ENCODE measurements around the gene RALGPS1. TPM values are rescaled to one million over a fixed set of nuclear protein-coding genes. Genes with fewer than 3 reads are reported as not detected.
A peak's percentile ranks its signal among the peaks of the same experiment; 100 is the strongest.

The RALGPS1 gene
- total and polyA plus RNA-seq, 7 donors = 6.6 to 18.6 (median 11.4) TPM

DNA sequence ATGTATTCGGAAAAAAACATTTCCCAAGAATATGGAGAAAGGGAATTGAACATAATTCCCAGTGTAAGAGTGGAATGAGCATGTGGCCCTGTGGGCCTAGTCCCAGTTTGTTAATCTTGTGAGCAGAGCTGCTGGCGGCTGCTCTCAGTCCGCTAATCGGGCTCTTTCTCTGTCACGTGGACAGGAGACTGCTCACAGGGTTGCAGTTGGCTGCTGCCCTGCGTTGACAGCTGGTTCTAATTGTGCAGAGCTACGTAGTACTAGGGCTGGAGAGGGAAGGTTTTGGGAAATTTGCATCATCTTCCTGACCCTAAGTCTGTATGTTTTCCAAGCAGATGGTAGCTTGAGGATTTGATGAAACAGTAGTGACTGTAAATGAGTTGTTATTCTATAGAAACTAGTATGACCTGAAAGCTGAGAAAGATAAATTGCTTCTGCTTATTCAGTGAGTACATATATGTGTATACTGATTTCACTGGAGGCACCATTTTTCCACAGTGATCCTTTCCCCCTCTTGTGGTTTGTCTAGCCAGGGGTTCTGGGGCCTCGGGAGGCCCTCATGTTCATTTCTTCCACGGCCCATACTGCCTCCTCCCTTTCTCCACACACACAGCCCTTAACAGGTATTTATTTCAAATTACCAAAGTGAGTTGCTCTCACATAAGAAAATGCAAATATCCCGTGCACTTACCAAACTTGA, 107.2 kb downstream of the RALGPS1 start:
- intact Hi-C loops (cut with DNase I) = loop anchor here (5.0 kb wide), 3 partner anchors 85 to 165 kb away; partner anchors contain the start of gene ANGPTL2
- Histone ChIP-seq H3K27me3 (no peaks in the 10 kb centered on the region), H3K27ac (peak overlapping the region; percentile 68 to 87 (median 77)), H3K4me3 (no peak overlapping the region), H3K4me1 (peaks cover 0 to 28% (median 27%) of the 10 kb centered on the region in 4 donors), H3K9me3 (no peaks in the 10 kb centered on the region), H3K36me3 (no peaks in the 10 kb centered on the region)
- TF ChIP-seq POLR2A (IDR thresholded peaks at IDR 0.05) (no peak), EP300 (IDR thresholded peaks at IDR 0.05) (peak in 3 of 4 donors; percentile 39 to 84 (median 41)), POLR2AphosphoS5 (IDR thresholded peaks at IDR 0.05) (peak; percentile 75 to 94 (median 78))
- TF ChIP-seq, protein P1, sequence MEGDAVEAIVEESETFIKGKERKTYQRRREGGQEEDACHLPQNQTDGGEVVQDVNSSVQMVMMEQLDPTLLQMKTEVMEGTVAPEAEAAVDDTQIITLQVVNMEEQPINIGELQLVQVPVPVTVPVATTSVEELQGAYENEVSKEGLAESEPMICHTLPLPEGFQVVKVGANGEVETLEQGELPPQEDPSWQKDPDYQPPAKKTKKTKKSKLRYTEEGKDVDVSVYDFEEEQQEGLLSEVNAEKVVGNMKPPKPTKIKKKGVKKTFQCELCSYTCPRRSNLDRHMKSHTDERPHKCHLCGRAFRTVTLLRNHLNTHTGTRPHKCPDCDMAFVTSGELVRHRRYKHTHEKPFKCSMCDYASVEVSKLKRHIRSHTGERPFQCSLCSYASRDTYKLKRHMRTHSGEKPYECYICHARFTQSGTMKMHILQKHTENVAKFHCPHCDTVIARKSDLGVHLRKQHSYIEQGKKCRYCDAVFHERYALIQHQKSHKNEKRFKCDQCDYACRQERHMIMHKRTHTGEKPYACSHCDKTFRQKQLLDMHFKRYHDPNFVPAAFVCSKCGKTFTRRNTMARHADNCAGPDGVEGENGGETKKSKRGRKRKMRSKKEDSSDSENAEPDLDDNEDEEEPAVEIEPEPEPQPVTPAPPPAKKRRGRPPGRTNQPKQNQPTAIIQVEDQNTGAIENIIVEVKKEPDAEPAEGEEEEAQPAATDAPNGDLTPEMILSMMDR (IDR thresholded peaks at IDR 0.05) = no peak
- DNase-seq = peak; percentile 98
- 80 to 89% methylated on average over 10 of the region's 10 CpGs for WGBS, 2 donors

DNA sequence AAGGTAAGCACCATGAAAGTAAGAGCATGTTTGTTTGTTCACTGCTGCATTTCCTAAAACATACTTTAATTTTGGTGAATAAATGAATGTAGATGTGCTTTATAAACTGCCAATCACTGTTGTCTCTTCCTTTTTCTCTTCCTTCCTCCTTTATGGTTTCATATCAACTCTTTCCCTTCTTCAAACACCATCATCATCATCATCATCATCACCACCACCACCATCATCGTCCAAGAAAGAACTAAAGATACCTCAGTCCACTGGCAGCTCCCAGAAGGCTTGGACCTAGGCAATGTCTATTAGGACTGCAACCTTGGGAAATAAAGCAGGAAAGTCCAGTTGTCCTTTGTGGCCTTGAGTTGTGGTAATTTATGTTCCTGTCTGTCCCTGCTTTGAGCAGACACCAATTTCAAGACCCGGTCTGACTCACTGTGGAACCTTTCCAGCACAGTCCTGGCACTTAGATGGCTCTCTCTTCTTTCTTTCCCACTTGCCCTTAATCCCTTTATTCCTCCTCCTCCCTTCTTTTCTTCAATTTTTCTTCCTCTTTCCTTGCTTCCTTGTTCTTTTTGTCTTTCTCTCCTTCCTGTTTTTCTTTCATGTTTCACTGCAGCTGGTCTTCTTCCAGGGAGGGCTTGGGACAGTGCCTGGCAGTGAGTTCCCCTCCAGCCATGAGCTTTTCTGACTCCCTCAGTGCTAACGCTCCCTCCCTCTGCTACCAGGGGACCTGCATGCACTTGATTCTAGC, 108.5 kb downstream of the RALGPS1 start:
- TF ChIP-seq, protein P1 (IDR thresholded peaks at IDR 0.05) = no peak
- TF ChIP-seq POLR2AphosphoS5 (IDR thresholded peaks at IDR 0.05) (peak in 3 of 4 donors; percentile 39 to 59 (median 45)), POLR2A (IDR thresholded peaks at IDR 0.05) (no peak), EP300 (IDR thresholded peaks at IDR 0.05) (no peak)
- no peaks in the 10 kb centered on the region for H3K9me3 ChIP-seq
- no peaks in the 10 kb centered on the region for H3K27me3 ChIP-seq
- peak; percentile 81 for DNase-seq
- H3K4me3 ChIP-seq = no peak overlapping the region
- intact Hi-C loops (cut with DNase I) = loop anchor here (5.0 kb wide), 3 partner anchors 84 to 164 kb away; partner anchors contain the start of gene ANGPTL2
- H3K4me1 ChIP-seq = peaks cover 0 to 28% (median 27%) of the 10 kb centered on the region in 4 donors
- H3K36me3 ChIP-seq = no peaks in the 10 kb centered on the region
- H3K27ac ChIP-seq = peak overlapping the region; percentile 68 to 87 (median 77)
- 82 to 84% methylated on average over 3 of the region's 3 CpGs for WGBS, 2 donors

DNA sequence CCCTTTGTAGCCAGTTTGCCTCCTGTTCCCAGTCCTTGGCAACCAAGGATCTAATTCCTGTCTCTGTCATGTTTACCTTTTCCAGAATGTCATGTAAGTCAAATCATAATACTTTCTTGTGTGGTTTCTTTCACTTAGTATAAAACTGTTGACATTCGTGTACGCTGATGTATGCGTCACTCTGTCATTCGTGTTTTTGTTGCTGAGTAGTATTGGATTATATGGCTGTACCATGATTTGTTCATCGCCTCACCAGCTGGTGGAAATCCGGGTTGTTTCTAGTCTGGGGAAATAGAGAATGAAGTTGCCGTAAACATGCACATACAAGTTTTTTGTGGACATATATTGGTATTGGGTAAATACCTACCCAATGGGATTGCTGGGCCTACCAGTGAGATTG, 110.5 kb downstream of the RALGPS1 start:
- Histone ChIP-seq H3K9me3 (no peaks in the 10 kb centered on the region), H3K27me3 (no peaks in the 10 kb centered on the region), H3K4me1 (peaks cover 0 to 28% (median 27%) of the 10 kb centered on the region in 4 donors), H3K4me3 (no peak overlapping the region), H3K36me3 (no peaks in the 10 kb centered on the region), H3K27ac (no peak overlapping the region)
- TF ChIP-seq EP300 (IDR thresholded peaks at IDR 0.05) (no peak), POLR2AphosphoS5 (IDR thresholded peaks at IDR 0.05) (no peak), POLR2A (IDR thresholded peaks at IDR 0.05) (no peak)
- TF ChIP-seq, protein P1 (IDR thresholded peaks at IDR 0.05) = no peak
- DNase-seq = no peak
- intact Hi-C loops (cut with DNase I) = no loop called here
- 91% methylated on average over 7 of the region's 7 CpGs for WGBS, 2 donors

DNA sequence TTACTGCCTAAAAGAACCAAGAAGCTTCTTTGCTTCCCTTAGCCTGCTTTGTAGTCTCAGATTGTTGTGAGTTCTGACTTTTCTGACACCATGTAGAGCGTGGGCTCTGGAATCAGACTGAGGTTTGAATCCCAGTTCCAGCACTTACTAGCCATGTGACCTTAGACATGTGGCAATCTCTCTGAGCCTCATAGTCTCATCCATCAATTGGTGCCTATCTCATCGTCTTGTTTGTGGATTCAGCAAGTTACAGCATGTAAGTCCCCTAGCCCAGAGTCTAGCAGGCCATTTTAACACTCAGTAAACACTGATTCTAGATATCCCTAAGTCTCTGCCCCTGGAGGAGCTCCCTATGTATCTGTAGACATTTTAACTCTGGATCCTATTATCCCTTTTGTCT, 113.1 kb downstream of the RALGPS1 start:
- no peaks in the 10 kb centered on the region for H3K27me3 ChIP-seq
- H3K4me3 ChIP-seq = no peak overlapping the region
- peaks cover 0 to 12% (median 11%) of the 10 kb centered on the region in 4 donors for H3K4me1 ChIP-seq
- intact Hi-C loops (cut with DNase I) = no loop called here
- WGBS, 2 donors = 88% methylated on average over 2 of the region's 2 CpGs
- no peaks in the 10 kb centered on the region for H3K9me3 ChIP-seq
- H3K36me3 ChIP-seq = no peaks in the 10 kb centered on the region
- no peak overlapping the region for H3K27ac ChIP-seq
- DNase-seq = no peak
- TF ChIP-seq, protein P1 (IDR thresholded peaks at IDR 0.05) = no peak
- TF ChIP-seq POLR2AphosphoS5 (IDR thresholded peaks at IDR 0.05) (no peak), EP300 (IDR thresholded peaks at IDR 0.05) (no peak), POLR2A (IDR thresholded peaks at IDR 0.05) (no peak)

All from sigmoid colon (tissue), 7 donors.